Measurements from ENCODE around the gene FSTL4. TPM values are rescaled to one million over a fixed set of nuclear protein-coding genes. Genes with fewer than 3 reads are reported as not detected.

FSTL4 gene
- total RNA-seq, 6 donors from 2014 or later, result 0.49 to 4.6 (median 1.1) TPM

GRCh38 chr5:133377736-133378135 is 234.6 kb downstream of the FSTL4 start:
- Histone ChIP-seq H3K4me3 (no peak overlapping the region), H3K27ac (no peak overlapping the region), H3K4me1 (no peaks in the 10 kb centered on the region), H3K9me3 (peaks cover 0 to 12% (median 6%) of the 10 kb centered on the region in 4 donors), H3K36me3 (no peaks in the 10 kb centered on the region), H3K27me3 (no peaks in the 10 kb centered on the region)
- TF ChIP-seq POLR2AphosphoS5 (IDR thresholded peaks at IDR 0.05) (no peak), POLR2A (IDR thresholded peaks at IDR 0.05) (no peak), EP300 (IDR thresholded peaks at IDR 0.05) (no peak), CTCF (IDR thresholded peaks at IDR 0.05) (no peak)
- no peak for DNase-seq
- no peak for ATAC-seq (ENCODE audit: low FRiP score in 2 of 2)
- WGBS, 2 donors, result 69 to 80% methylated on average over 3 of the region's 3 CpGs

GRCh38 chr5:133376986-133377385 is 235.4 kb downstream of the FSTL4 start:
- no peaks in the 10 kb centered on the region for H3K4me1 ChIP-seq
- H3K27ac ChIP-seq, result no peak overlapping the region
- no peak overlapping the region for H3K4me3 ChIP-seq
- no peak for DNase-seq
- no peaks in the 10 kb centered on the region for H3K27me3 ChIP-seq
- H3K36me3 ChIP-seq, result no peaks in the 10 kb centered on the region
- WGBS, 2 donors, result 80 to 83% methylated on average over 1 of the region's 1 CpG
- no peak for TF ChIP-seq POLR2A (IDR thresholded peaks at IDR 0.05)
- no peak for TF ChIP-seq CTCF (IDR thresholded peaks at IDR 0.05)
- no peak for TF ChIP-seq EP300 (IDR thresholded peaks at IDR 0.05)
- no peak for TF ChIP-seq POLR2AphosphoS5 (IDR thresholded peaks at IDR 0.05)
- ATAC-seq (ENCODE audit: low FRiP score in 2 of 2), result no peak
- peaks cover 0 to 12% (median 6%) of the 10 kb centered on the region in 4 donors for H3K9me3 ChIP-seq

GRCh38 chr5:133373121-133373870 is 239.0 kb downstream of the FSTL4 start:
- WGBS, 2 donors, result 78 to 93% methylated on average over 5 of the region's 5 CpGs
- H3K4me3 ChIP-seq, result no peak overlapping the region
- H3K9me3 ChIP-seq, result peaks cover 0 to 12% (median 6%) of the 10 kb centered on the region in 4 donors
- H3K36me3 ChIP-seq, result no peaks in the 10 kb centered on the region
- no peaks in the 10 kb centered on the region for H3K27me3 ChIP-seq
- ATAC-seq (ENCODE audit: low FRiP score in 2 of 2) (no peak), DNase-seq (no peak)
- no peak for TF ChIP-seq POLR2A (IDR thresholded peaks at IDR 0.05)
- TF ChIP-seq CTCF (IDR thresholded peaks at IDR 0.05), result no peak
- TF ChIP-seq POLR2AphosphoS5 (IDR thresholded peaks at IDR 0.05), result no peak
- no peak for TF ChIP-seq EP300 (IDR thresholded peaks at IDR 0.05)
- no peak overlapping the region for H3K27ac ChIP-seq
- no peaks in the 10 kb centered on the region for H3K4me1 ChIP-seq

- DNase-seq, result no peak
- no peaks in the 10 kb centered on the region for H3K36me3 ChIP-seq
Observed at GRCh38 chr5:133372293-133372937, 239.9 kb downstream of the FSTL4 start.

GRCh38 chr5:133371371-133372155 is 240.8 kb downstream of the FSTL4 start:
- peak in 1 of 2 donors; percentile 39 for ATAC-seq (ENCODE audit: low FRiP score in 2 of 2)
- no peak overlapping the region for H3K4me3 ChIP-seq
- DNase-seq, result peak in 1 of 2 donors; percentile 32
- H3K27me3 ChIP-seq, result no peaks in the 10 kb centered on the region
- H3K36me3 ChIP-seq, result no peaks in the 10 kb centered on the region
- H3K9me3 ChIP-seq, result no peaks in the 10 kb centered on the region
- TF ChIP-seq EP300 (IDR thresholded peaks at IDR 0.05) (no peak), CTCF (IDR thresholded peaks at IDR 0.05) (no peak), POLR2A (IDR thresholded peaks at IDR 0.05) (no peak), POLR2AphosphoS5 (IDR thresholded peaks at IDR 0.05) (no peak)
- no peaks in the 10 kb centered on the region for H3K4me1 ChIP-seq
- H3K27ac ChIP-seq, result no peak overlapping the region
- 63 to 74% methylated on average over 9 to 15 of the region's 15 CpGs for WGBS, 2 donors

More at GRCh38 chr5:133372293-133372937, 239.9 kb downstream of the FSTL4 start:
- no peak overlapping the region for H3K4me3 ChIP-seq
- no peaks in the 10 kb centered on the region for H3K27me3 ChIP-seq
- H3K9me3 ChIP-seq, result peaks cover 0 to 6% (median 3%) of the 10 kb centered on the region in 4 donors
- no peak overlapping the region for H3K27ac ChIP-seq
- no peak for ATAC-seq (ENCODE audit: low FRiP score in 2 of 2)
- 75 to 78% methylated on average over 7 of the region's 7 CpGs for WGBS, 2 donors
- H3K4me1 ChIP-seq, result no peaks in the 10 kb centered on the region
- TF ChIP-seq POLR2A (IDR thresholded peaks at IDR 0.05), result no peak

All from upper lobe of left lung (tissue), 6 donors.